HEK293 (cell line): ENCODE results near the gene PLD4.
"Not testable (repeated sequence)": the region's sequence is repeated elsewhere in the genome, so short reads cannot be mapped to it uniquely, and the experiment has no call there.

ENCODE experiments used
- CTCF ChIA-PET: fragments of 350-600 bp; formaldehyde crosslinking; extraction: SDS; loops from one replicate; lab custom pipeline; 2021; ENCODE audit warnings: antibody characterized with exemption; lab: Yijun Ruan, JAX
- POLR2A ChIA-PET: fragments of 300-600 bp; formaldehyde crosslinking; extraction: SDS; loops from one replicate; lab custom pipeline; 2020; ENCODE audit warnings: antibody characterized with exemption, inconsistent platforms; lab: Yijun Ruan, JAX
- H3K27ac ChIP-seq: fragments of 200-500 bp; sonication (Bioruptor generic); 2 replicates; pipeline ENCODE4 v1.5.1; 2014; ENCODE audit warnings: low read depth, low read length, control low read depth, inconsistent platforms; ENCODE audit errors: extremely low read depth
- H3K36me3 ChIP-seq, 2 experiments: fragments of 200-500 bp in 1 of 2; sonication (Bioruptor generic) in 1 of 2; 1 replicate in 1 of 2; 2 replicates in 1 of 2; pipeline ENCODE4 v1.5.1; 2014 to 2017; ENCODE audit warnings: inconsistent platforms in 2 of 2, low read length in 2 of 2; ENCODE audit not compliant: control insufficient read depth in 2 of 2, insufficient read depth in 1 of 2
- H3K4me1 ChIP-seq: fragments of 200-500 bp; sonication (Bioruptor generic); 2 replicates; pipeline ENCODE4 v1.5.1; 2014; ENCODE audit warnings: mild to moderate bottlenecking, low read length, inconsistent platforms; ENCODE audit not compliant: control insufficient read depth, insufficient read depth
- H3K4me3 ChIP-seq: 2 replicates; pipeline ENCODE4 v1.5.1; 2011; ENCODE audit warnings: low read depth, mild to moderate bottlenecking, control low read depth, low read length, moderate library complexity
- H3K9me3 ChIP-seq: fragments of 200-500 bp; sonication (Bioruptor generic); 2 replicates; pipeline ENCODE4 v1.5.1; 2014; ENCODE audit warnings: low read depth, low read length, inconsistent platforms; ENCODE audit not compliant: control insufficient read depth, insufficient read depth
- FEZF1 ChIP-seq: fragments of 450-650 bp; formaldehyde crosslinking; IDR thresholded peaks from 2 replicates; pipeline ENCODE4 v1.5.1; 2016; ENCODE audit warnings: missing biosample characterization, missing genetic modification characterization
- KLF10 ChIP-seq: fragments of 450-650 bp; IDR thresholded peaks from 2 replicates; pipeline ENCODE4 v1.5.1; 2018; ENCODE audit warnings: missing biosample characterization, mild to moderate bottlenecking, missing genetic modification characterization
- PRDM4 ChIP-seq: fragments of 450-650 bp; formaldehyde crosslinking; IDR thresholded peaks from 2 replicates; pipeline ENCODE4 v1.5.1; 2017; ENCODE audit warnings: missing biosample characterization, missing genetic modification characterization
- SCRT1 ChIP-seq: fragments of 450-650 bp; formaldehyde crosslinking; IDR thresholded peaks from 2 replicates; pipeline ENCODE4 v1.5.1; 2016; ENCODE audit warnings: missing biosample characterization, missing genetic modification characterization, borderline replicate concordance
- SP2 ChIP-seq: fragments of 450-650 bp; formaldehyde crosslinking; IDR thresholded peaks from 2 replicates; pipeline ENCODE4 v1.5.1; 2016; ENCODE audit warnings: missing biosample characterization, missing genetic modification characterization
- ZBTB26 ChIP-seq: fragments of 450-650 bp; formaldehyde crosslinking; optimal IDR thresholded peaks from 2 replicates; pipeline ENCODE3; 2016; ENCODE audit warnings: missing biosample characterization, mild to moderate bottlenecking, missing genetic modification characterization
- ZNF184 ChIP-seq: fragments of 450-650 bp; IDR thresholded peaks from 2 replicates; pipeline ENCODE4 v1.5.1; 2018; ENCODE audit warnings: missing biosample characterization, mild to moderate bottlenecking, missing genetic modification characterization
- ZNF394 ChIP-seq: fragments of 450-650 bp; formaldehyde crosslinking; IDR thresholded peaks from 2 replicates; pipeline ENCODE4 v1.5.1; 2016; ENCODE audit warnings: missing biosample characterization, missing genetic modification characterization, mild to moderate bottlenecking, moderate library complexity, borderline replicate concordance
- ZNF423 ChIP-seq: fragments of 450-650 bp; formaldehyde crosslinking; IDR thresholded peaks from 2 replicates; pipeline ENCODE4 v1.5.1; 2016; ENCODE audit warnings: missing biosample characterization, missing genetic modification characterization

The PLD4 gene

GRCh38 chr14:104900639-104901512 is 23.8 kb upstream of the PLD4 start:
- H3K4me3 ChIP-seq = no peak overlapping the region
- ChIA-PET POLR2A (interaction anchor here (1.0 kb wide), 1 partner anchor 33 kb away, joined by 3 read pairs; no protein-coding TSS in a partner anchor), CTCF (interaction anchor here (0.6 to 1.5 kb wide), 7 partner anchors 24 to 1472 kb away, joined by 3 to 5 read pairs (median 3); partner anchors contain the start of gene PLD4)
- H3K4me1 ChIP-seq = peaks cover 2% of the 10 kb centered on the region
- H3K36me3 ChIP-seq = no peaks in the 10 kb centered on the region
- H3K27ac ChIP-seq = no peak overlapping the region
- H3K9me3 ChIP-seq = no peaks in the 10 kb centered on the region
- no peak for TF ChIP-seq ZNF423 (tag by site-specific recombination)
- no peak for TF ChIP-seq SCRT1 (tag by site-specific recombination)
- TF ChIP-seq KLF10 = no peak
- TF ChIP-seq ZNF184 (tag by site-specific recombination) = no peak
- TF ChIP-seq ZBTB26 (tag by site-specific recombination) = no peak
- TF ChIP-seq FEZF1 = no peak
- TF ChIP-seq ZNF394 (tag by site-specific recombination) = no peak
- no peak for TF ChIP-seq PRDM4 (tag by site-specific recombination)
- TF ChIP-seq, all 188 proteins: peak for 0

- Histone ChIP-seq H3K4me1 (no peaks in the 10 kb centered on the region), H3K9me3 (no peaks in the 10 kb centered on the region), H3K4me3 (no peak overlapping the region), H3K36me3 (no peaks in the 10 kb centered on the region), H3K27ac (no peak overlapping the region)
- ChIA-PET CTCF (no interaction called here), POLR2A (no interaction called here)
- no peak for TF ChIP-seq SP2 (tag by site-specific recombination)
Measured at GRCh38 chr14:104903990-104904389, 20.7 kb upstream of the PLD4 start.

GRCh38 chr14:104904650-104905578 is 19.8 kb upstream of the PLD4 start:
- not testable (repeated sequence) for H3K36me3 ChIP-seq

GRCh38 chr14:104905579-104905933 is 19.1 kb upstream of the PLD4 start:
- H3K9me3 ChIP-seq, H3K4me1 ChIP-seq, H3K4me3 ChIP-seq, POLR2A ChIA-PET, H3K36me3 ChIP-seq, H3K27ac ChIP-seq: not testable (repeated sequence)
- CTCF ChIA-PET = interaction anchor here (0.8 kb wide), 1 partner anchor 185 kb away, joined by 3 read pairs; no protein-coding TSS in a partner anchor

More at GRCh38 chr14:104904650-104905578, 19.8 kb upstream of the PLD4 start:
- CTCF ChIA-PET = interaction anchor here (0.7 to 0.8 kb wide), 2 partner anchors 22 to 186 kb away, joined by 3 read pairs; no protein-coding TSS in a partner anchor
- H3K4me1 ChIP-seq, POLR2A ChIA-PET, H3K9me3 ChIP-seq, H3K4me3 ChIP-seq, H3K27ac ChIP-seq: not testable (repeated sequence)
